HG03432 (cell line): ENCODE results near the gene CCT8L2.
"Not testable (repeated sequence)": the region's sequence is repeated elsewhere in the genome, so short reads cannot be mapped to it uniquely, and the experiment has no call there.

Experiments
- ATAC-seq: cut with Tn5 transposase; IDR thresholded peaks from one replicate; pipeline ENCODE4 v1.9.1; 2021; ENCODE audit warnings: mild to moderate bottlenecking, moderate library complexity; ENCODE audit not compliant: unreplicated experiment

CCT8L2 gene

GRCh38 chr22:16559996-16560395, 32.6 kb downstream of the CCT8L2 start:
- ATAC-seq: not testable (repeated sequence)

- ATAC-seq: no peak
These were observed 33.3 kb downstream of the CCT8L2 start for GRCh38 chr22:16559056-16559955.

- ATAC-seq: not testable (repeated sequence)
These were observed 34.1 kb downstream of the CCT8L2 start for GRCh38 chr22:16558376-16558945.

GRCh38 chr22:16557511-16557910, 35.1 kb downstream of the CCT8L2 start:
- ATAC-seq: not testable (repeated sequence)

GRCh38 chr22:16555077-16555994, 37.3 kb downstream of the CCT8L2 start:
- not testable (repeated sequence) for ATAC-seq

GRCh38 chr22:16543310-16543709, 49.3 kb downstream of the CCT8L2 start:
- not testable (repeated sequence) for ATAC-seq
